HG02970 (cell line): ENCODE data around the gene RBFA.

ENCODE experiments used
- ATAC-seq: cut with Tn5 transposase; IDR thresholded peaks from one replicate; pipeline ENCODE4 v1.9.1; 2021; ENCODE audit warnings: mild to moderate bottlenecking, moderate library complexity, moderate number of reproducible peaks; ENCODE audit not compliant: unreplicated experiment, low FRiP score

RBFA gene

DNA sequence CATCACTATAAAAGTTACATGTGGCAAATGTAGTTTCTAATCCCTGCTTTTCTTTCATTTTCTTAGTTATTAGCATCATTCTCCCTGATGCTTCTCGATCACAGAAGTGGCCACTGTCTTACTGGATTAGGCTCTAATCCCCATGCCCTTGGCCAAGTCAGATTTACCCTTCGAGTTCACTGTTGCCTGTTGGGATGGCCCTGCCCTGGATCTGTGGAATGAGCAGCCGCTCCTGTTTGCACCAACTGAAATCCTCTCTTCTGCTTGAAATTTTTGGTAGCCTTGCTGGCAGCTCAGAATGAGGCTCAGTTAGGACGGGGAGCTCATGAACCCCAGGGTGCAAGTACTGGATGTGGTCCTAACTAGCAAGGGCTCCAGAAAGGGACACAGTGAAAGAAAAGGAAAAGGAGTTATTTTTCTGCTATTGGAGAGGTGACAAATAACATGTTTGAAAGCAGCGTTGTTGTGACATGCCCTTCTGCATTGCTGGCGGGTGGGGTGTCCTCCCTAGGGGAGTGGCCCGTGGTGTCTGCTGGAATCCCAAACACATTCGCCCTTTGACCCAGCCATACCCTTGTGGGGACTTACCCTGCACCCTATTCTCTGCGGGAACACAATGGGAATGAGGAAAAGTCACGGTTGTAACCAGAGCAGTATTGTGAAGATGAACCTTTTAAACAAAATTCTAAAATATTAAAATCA is 34.5 kb downstream of the RBFA start:
- no peak for ATAC-seq

DNA sequence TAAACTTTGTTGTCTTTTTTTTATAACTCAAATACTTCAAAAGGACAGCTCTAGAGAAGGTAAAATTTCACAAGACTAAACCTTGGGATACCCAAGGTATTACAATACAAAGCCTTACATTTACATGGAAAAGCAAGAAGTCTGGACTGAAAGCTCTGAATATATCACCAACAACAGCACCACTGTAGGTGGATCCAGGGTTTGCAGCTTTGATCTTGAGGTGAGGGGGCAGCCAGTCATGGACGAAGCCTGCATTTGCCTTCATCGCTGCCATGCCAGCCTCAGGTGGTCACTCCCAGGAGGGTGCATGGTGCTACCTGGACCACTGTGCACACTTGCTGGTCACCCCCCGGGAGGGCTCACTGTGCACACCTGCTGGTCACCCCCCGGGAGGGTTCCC is 36.6 kb downstream of the RBFA start:
- no peak for ATAC-seq

DNA sequence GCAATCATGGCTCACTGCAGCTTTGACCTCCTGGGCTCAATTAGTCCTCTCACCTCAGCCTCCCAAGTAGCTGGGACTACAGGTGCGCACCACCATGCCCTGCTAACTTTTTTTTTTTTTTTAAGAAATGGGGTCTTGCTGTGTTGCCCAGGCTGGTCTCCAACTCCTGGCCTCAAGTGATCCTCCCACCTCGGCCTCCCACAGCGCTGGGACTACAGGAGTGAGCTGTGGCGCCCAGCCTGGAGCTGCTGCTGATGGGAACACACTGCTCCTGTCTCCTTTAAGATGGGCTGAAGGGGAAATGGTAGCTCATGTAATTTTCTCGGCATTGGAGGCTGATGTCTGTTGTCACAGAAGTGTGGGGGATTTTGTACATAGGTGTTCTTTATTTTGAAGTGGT is 39.9 kb downstream of the RBFA start:
- no peak for ATAC-seq

DNA sequence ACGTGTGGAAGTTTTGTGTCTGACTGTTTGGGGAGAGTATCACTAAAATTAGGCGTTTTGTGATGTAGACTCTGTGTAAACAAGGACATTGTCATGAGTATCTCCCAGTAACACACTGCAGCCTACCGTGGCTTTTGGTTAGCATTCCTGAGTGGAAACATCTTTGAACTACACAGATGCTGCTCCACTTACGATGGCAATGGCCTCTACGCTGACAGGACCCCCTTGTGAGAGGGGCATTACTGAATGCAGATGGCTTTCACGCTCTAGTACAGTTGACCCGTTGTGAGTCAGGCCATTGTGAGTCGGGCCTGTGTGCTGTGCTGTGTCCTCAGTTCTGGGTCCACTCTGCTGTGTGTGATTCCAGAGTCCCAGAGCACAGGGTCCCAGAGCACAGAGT is 40.5 kb downstream of the RBFA start:
- ATAC-seq = no peak

DNA sequence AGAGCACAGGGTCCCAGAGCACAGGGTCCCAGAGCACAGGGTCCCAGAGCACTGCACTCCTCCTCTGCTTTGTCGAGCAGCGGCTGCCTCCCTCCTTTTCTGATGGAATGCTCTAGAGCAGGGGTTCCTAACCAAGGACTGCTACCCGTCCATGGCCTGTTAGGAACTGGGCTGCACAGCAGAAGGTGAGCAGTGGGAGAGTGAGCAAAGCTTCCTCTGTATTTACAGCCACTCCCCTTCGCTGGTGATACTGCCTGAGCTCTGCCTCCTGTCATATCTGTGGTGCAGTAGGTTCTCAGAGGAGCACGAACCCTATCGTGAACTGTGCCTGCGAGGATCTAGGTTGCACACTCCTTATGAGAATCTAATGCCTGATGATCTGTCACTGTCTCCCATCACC is 41.7 kb downstream of the RBFA start:
- ATAC-seq = no peak

DNA sequence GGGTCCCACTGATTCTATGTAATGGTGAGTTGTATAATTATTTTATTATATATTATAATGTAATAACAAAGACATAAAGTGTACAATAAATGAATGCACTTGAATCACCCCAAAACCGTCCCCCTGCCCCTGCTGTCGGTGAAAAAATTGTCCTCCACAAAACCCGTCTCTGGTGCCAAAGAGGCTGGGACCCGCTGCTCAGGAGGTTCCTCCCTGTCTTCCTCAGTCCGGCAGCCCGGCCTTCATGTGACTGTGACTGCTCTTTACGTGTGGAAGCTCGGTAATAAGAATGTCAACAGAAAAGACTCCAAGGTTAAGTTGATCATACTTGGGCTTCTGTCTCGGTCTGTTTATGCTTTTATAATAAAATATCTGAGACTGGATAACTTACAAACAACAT is 42.1 kb downstream of the RBFA start:
- no peak for ATAC-seq

DNA sequence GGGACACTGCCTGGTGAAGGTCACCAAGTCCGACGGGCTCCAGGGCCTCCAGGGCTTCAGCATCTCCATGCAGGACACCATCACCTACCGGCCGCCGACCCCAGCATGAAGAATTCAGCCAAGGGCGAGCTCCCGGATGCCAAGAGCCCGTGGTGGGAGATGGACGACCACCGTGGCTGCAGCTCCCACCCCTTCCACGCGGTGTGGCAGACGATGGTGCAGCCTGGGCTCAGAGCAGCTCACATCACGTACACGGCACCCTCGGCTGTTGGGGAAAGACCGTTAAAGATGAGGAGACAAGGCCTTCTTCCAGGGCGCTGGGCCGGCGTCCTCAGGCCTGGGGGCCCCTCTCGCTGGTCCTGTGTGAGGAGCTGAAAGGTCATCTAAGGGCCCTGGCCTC is 43.6 kb downstream of the RBFA start:
- ATAC-seq = no peak
